ENCODE measurements around the gene BRD9. TPM values are rescaled to one million over a fixed set of nuclear protein-coding genes. Genes with fewer than 3 reads are reported as not detected.

The BRD9 gene
- polyA plus RNA-seq, 2 of the 4 experiments (the other 2 are of a cell fraction), result 11.6 to 28.9 TPM

DNA sequence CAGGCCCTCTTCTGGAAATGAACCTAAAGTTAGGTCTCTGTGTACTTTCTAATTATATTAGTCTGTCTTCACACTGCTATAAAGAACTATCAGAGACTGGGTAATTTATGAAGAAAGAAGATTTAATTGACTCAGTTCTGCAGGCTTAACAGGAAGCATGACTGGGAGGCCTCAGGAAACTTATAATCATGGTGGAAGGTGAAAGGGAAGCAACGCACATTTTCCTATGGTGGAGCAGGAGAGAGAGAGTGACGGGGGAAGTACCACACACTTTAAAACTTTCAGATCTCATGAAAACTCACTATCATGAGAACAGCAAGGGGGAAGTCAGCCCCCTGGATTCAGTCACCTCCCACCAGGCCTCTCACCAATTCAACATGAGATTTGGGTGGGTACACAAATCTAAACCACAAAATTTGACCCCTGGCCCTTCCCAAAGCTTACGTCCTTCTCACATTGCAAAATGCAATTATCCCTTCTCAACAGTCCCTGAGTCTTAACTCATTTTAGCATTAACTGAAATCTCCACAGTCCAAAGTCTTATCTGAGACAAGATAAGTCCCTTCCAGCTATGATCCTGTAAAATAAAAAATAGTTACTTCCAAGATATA, 40.8 kb upstream of the BRD9 start:
- H3K4me2 ChIP-seq, result no peak overlapping the region
- ChIA-PET CTCF (interaction anchor here (1.1 to 5.4 kb wide), 13 partner anchors 11 to 241 kb away, joined by 3 to 59 read pairs (median 5); partner anchors contain the start of gene NKD2), POLR2A (no interaction called here)
- H3K4me1 ChIP-seq, result no peaks in the 10 kb centered on the region
- H3K9me3 ChIP-seq, result no peaks in the 10 kb centered on the region
- TF ChIP-seq CBX8 (IDR thresholded peaks at IDR 0.05) (no peak), HOXB13 (CRISPR knock-in tag; IDR thresholded peaks at IDR 0.05; ENCODE audit: low read depth) (no peak), CEBPB (IDR thresholded peaks at IDR 0.05) (no peak), RCOR1 (IDR thresholded peaks at IDR 0.05; ENCODE audit: low read depth, low read length) (no peak), HOXA7 (CRISPR knock-in tag; IDR thresholded peaks at IDR 0.05) (no peak), KDM1A (IDR thresholded peaks at IDR 0.05; ENCODE audit: low read depth) (no peak), POLR2AphosphoS2 (conservative IDR thresholded peaks at IDR 0.05; ENCODE audit: low read length) (no peak), NPAS2 (CRISPR knock-in tag; IDR thresholded peaks at IDR 0.05; ENCODE audit: borderline replicate concordance) (no peak)
- TF ChIP-seq, protein P1, sequence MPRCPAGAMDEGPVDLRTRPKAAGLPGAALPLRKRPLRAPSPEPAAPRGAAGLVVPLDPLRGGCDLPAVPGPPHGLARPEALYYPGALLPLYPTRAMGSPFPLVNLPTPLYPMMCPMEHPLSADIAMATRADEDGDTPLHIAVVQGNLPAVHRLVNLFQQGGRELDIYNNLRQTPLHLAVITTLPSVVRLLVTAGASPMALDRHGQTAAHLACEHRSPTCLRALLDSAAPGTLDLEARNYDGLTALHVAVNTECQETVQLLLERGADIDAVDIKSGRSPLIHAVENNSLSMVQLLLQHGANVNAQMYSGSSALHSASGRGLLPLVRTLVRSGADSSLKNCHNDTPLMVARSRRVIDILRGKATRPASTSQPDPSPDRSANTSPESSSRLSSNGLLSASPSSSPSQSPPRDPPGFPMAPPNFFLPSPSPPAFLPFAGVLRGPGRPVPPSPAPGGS (IDR thresholded peaks at IDR 0.05), result no peak
- TF ChIP-seq, protein P2, sequence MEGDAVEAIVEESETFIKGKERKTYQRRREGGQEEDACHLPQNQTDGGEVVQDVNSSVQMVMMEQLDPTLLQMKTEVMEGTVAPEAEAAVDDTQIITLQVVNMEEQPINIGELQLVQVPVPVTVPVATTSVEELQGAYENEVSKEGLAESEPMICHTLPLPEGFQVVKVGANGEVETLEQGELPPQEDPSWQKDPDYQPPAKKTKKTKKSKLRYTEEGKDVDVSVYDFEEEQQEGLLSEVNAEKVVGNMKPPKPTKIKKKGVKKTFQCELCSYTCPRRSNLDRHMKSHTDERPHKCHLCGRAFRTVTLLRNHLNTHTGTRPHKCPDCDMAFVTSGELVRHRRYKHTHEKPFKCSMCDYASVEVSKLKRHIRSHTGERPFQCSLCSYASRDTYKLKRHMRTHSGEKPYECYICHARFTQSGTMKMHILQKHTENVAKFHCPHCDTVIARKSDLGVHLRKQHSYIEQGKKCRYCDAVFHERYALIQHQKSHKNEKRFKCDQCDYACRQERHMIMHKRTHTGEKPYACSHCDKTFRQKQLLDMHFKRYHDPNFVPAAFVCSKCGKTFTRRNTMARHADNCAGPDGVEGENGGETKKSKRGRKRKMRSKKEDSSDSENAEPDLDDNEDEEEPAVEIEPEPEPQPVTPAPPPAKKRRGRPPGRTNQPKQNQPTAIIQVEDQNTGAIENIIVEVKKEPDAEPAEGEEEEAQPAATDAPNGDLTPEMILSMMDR (IDR thresholded peaks at IDR 0.05), result no peak
- H3K4me3 ChIP-seq, result no peak overlapping the region
- FAIRE-seq (no peak), DNase-seq (ENCODE audit: low read depth in 1 of 2, low spot score in 1 of 2) (no peak), ATAC-seq (no peak)
- H3K27ac ChIP-seq, result no peak overlapping the region
- 85% methylated on average over 3 of the region's 3 CpGs for WGBS (ENCODE audit: missing lambda C conversion rate)

DNA sequence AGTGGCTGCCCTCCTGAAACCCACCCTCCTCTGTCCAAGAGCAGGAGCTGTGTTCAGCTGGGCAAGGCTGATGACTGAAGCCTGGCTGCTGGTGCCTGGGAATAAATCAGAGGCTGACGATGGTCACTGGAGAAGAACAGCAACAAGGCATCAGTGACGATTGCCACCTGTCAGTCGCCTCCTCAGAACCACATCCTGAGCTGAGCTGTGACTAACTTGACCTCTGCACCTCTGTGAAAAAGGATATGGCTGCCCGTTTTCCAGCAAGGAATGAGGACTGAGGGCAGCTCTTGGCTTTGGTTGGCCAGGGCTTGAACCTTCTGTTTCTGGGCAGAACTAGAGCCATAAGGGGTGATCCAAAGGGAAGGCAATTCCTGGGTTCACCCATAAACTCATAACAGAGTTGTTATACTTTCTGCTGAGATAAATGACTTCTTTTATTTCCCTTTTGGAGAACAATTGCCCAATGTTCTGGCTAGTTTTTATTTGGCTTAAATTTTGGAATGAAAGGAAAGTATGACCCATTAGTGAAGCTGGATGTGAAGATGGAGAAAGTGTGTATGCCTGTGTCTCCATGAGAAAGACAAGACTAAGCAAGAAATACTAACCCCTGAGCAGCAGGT, 40.1 kb upstream of the BRD9 start:
- ATAC-seq (no peak), FAIRE-seq (no peak), DNase-seq (ENCODE audit: low read depth in 1 of 2, low spot score in 1 of 2) (no peak)
- TF ChIP-seq, protein P3, sequence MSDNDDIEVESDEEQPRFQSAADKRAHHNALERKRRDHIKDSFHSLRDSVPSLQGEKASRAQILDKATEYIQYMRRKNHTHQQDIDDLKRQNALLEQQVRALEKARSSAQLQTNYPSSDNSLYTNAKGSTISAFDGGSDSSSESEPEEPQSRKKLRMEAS (IDR thresholded peaks at IDR 0.05), result no peak
- 61% methylated on average over 4 of the region's 4 CpGs for WGBS (ENCODE audit: missing lambda C conversion rate)
- Histone ChIP-seq H3K27ac (no peak overlapping the region), H3K4me2 (no peak overlapping the region), H3K9me3 (no peaks in the 10 kb centered on the region), H3K4me3 (no peak overlapping the region), H3K4me1 (no peaks in the 10 kb centered on the region)
- ChIA-PET CTCF (interaction anchor here (1.1 to 5.4 kb wide), 10 partner anchors 10 to 712 kb away, joined by 3 to 59 read pairs (median 6); partner anchors contain the start of gene NKD2), POLR2A (no interaction called here)

DNA sequence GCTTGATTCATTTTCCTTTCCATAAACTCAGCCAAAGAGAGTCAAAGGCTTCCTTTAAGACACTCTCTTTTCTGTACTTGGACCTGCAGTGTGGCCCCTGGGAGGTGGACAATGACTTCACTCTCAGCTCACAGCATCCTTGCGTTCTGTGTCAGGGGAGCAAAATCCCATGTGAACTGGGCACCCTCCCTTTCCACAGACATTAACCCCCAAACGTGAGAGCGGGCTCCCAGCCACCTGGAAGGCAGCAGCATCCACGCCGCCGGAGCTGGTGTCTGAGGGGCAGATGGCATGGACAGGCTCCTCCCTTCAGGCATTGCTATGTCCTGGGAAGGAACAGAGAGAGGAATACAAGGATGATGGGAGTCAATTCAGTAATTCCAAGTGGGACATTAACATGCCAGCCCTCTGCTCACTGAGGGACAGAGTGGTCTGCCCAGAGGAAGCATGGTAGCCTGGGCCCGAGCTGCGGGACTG, 39.6 kb upstream of the BRD9 start:
- no peaks in the 10 kb centered on the region for H3K9me3 ChIP-seq
- TF ChIP-seq, protein P4, sequence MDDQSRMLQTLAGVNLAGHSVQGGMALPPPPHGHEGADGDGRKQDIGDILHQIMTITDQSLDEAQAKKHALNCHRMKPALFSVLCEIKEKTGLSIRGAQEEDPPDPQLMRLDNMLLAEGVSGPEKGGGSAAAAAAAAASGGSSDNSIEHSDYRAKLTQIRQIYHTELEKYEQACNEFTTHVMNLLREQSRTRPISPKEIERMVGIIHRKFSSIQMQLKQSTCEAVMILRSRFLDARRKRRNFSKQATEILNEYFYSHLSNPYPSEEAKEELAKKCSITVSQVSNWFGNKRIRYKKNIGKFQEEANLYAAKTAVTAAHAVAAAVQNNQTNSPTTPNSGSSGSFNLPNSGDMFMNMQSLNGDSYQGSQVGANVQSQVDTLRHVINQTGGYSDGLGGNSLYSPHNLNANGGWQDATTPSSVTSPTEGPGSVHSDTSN (IDR thresholded peaks at IDR 0.05), result no peak
- TF ChIP-seq FOSL2 (IDR thresholded peaks at IDR 0.05), result no peak
- TF ChIP-seq FOSL2 (CRISPR knock-in tag; IDR thresholded peaks at IDR 0.05), result no peak
- TF ChIP-seq JUNB (IDR thresholded peaks at IDR 0.05), result no peak
- TF ChIP-seq MAZ (IDR thresholded peaks at IDR 0.05; ENCODE audit: borderline replicate concordance, low read depth, low read length), result no peak
- no peak for TF ChIP-seq EHF (CRISPR knock-in tag; IDR thresholded peaks at IDR 0.05)
- TF ChIP-seq SREBF2 (IDR thresholded peaks at IDR 0.05), result no peak
- TF ChIP-seq BHLHE40 (IDR thresholded peaks at IDR 0.05; ENCODE audit: low read depth, low read length), result no peak
- no peak for TF ChIP-seq ZNF302 (CRISPR knock-in tag; IDR thresholded peaks at IDR 0.05)
- TF ChIP-seq, protein P5, sequence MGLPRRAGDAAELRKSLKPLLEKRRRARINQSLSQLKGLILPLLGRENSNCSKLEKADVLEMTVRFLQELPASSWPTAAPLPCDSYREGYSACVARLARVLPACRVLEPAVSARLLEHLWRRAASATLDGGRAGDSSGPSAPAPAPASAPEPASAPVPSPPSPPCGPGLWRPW (IDR thresholded peaks at IDR 0.05), result no peak
- no peak for DNase-seq (ENCODE audit: low read depth in 1 of 2, low spot score in 1 of 2)
- ATAC-seq, result no peak
- no peak overlapping the region for H3K27ac ChIP-seq
- CTCF ChIA-PET, result interaction anchor here (1.0 to 5.4 kb wide), 15 partner anchors 10 to 722 kb away, joined by 3 to 59 read pairs (median 5); partner anchors contain the start of gene NKD2
- POLR2A ChIA-PET, result no interaction called here
- no peak overlapping the region for H3K4me2 ChIP-seq
- whole genome bisulfite sequencing (ENCODE audit: missing lambda C conversion rate), result 59% methylated on average over 5 of the region's 8 CpGs
- FAIRE-seq, result no peak
- H3K4me3 ChIP-seq, result no peak overlapping the region
- H3K4me1 ChIP-seq, result no peaks in the 10 kb centered on the region
